GM21619 (cell line): ENCODE data around the gene DDC.
A peak's percentile ranks its signal among the peaks of the same experiment; 100 is the strongest.
"Not testable (repeated sequence)": the region's sequence is repeated elsewhere in the genome, so short reads cannot be mapped to it uniquely, and the experiment has no call there.

ENCODE experiments used
- ATAC-seq: cut with Tn5 transposase; IDR thresholded peaks from one replicate; pipeline ENCODE4 v1.9.1; 2021; ENCODE audit not compliant: unreplicated experiment

DDC gene

DNA sequence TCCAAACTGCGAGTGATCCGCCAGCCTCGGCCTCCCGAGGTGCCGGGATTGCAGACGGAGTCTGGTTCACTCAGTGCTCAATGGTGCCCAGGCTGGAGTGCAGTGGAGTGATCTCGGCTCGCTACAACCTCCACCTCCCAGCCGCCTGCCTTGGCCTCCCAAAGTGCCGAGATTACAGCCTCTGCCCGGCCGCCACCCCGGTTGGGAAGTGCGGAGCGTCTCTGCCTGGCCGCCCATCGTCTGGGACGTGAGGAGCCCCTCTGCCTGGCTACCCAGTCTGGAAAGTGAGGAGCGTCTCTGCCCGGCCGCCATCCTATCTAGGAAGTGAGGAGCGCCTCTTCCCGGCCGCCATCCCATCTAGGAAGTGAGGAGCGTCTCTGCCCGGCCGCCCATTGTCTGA is 106.0 kb downstream of the DDC start:
- ATAC-seq: not testable (repeated sequence)

GRCh38 chr7:50458651-50459050 is 106.6 kb downstream of the DDC start:
- not testable (repeated sequence) for ATAC-seq

GRCh38 chr7:50456371-50457123 is 108.7 kb downstream of the DDC start:
- ATAC-seq: no peak

DNA sequence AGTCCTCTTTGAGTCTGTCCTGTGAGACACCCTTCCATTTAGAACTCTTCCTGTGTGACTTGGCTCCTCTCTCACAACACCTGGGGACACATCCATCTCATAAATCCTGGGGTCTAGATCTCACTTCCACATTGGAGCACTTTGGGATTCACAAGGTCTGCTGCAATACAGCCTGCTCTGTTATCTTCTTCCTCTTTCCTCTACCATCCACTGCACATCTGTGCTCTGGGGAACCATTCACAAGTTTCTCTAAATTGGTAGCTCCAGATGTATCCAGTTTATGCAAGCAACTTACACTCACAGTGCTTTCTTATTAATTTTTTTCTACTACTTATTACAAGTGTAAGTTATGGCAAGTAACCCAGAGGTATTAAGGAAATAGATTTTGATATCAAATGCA is 109.5 kb downstream of the DDC start:
- ATAC-seq: no peak

DNA sequence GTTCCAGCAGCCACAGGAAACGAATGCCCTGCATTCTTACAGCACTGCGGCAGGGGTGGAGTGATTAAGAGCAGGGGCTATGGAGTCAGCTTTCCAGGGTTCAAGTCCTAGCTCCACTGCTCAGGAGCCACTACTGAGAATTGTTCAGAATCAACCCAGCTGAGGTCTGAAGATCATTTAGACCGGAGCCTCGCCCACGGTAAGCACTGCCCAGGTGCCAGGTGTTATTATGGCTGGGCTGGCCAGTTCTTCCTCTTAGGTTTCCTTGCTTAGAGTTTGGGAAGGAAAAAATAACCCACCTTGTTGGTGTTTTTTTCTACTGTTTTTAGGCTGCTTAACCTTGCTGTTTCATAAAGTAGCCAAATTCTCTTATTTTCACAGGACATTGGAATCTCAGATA is 110.2 kb downstream of the DDC start:
- ATAC-seq: no peak

- ATAC-seq: peak; percentile 15
Observed at GRCh38 chr7:50450590-50451032, 114.6 kb downstream of the DDC start.

DNA sequence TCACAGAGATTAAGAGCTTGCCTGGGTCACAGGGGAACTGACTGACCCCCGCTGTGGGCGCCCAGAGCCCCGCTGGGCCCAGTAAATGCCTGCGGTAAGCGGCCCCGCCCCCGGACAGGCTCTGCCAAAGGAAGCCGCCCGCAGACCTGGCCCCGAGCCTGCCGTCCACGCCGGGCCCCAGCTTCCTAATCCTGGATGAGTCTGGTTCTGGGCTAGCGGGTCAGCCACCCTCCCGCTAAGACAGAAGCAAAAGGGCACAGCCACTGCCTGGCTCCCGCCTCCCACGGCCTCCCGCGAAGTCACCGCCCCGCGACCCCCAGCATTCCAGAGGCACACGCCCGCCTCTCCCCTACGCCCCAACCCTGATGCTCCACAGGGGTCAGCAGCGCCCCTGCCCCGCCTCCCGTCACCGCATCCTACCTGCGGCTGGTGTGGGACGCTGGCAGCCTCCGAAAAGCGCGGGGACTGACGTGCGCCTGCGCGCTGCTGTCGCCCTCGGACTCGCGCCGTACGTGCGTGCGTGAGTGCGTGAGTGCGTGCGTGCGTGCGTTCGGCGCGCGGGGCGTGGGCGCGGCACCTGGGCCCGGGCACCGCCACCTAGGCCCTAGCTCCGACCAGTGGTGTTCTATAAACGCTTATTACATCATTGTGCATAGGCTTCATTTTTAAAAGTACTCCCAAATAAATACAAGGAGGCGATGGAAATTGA is 115.2 kb downstream of the DDC start, which contains the start of gene FIGNL1:
TSS of gene FIGNL1 (minus strand) at position 470 of the 709 bp plus-strand sequence. CDS start 3,063 bp downstream, outside the sequence.
- peak; percentile 80 for ATAC-seq

GRCh38 chr7:50449501-50449880 is 115.7 kb downstream of the DDC start:
- ATAC-seq: no peak

- peak; percentile 28 for ATAC-seq
Observed at GRCh38 chr7:50448823-50449222, 116.4 kb downstream of the DDC start.

GRCh38 chr7:50446542-50446960 is 118.7 kb downstream of the DDC start:
- peak; percentile 26 for ATAC-seq

DNA sequence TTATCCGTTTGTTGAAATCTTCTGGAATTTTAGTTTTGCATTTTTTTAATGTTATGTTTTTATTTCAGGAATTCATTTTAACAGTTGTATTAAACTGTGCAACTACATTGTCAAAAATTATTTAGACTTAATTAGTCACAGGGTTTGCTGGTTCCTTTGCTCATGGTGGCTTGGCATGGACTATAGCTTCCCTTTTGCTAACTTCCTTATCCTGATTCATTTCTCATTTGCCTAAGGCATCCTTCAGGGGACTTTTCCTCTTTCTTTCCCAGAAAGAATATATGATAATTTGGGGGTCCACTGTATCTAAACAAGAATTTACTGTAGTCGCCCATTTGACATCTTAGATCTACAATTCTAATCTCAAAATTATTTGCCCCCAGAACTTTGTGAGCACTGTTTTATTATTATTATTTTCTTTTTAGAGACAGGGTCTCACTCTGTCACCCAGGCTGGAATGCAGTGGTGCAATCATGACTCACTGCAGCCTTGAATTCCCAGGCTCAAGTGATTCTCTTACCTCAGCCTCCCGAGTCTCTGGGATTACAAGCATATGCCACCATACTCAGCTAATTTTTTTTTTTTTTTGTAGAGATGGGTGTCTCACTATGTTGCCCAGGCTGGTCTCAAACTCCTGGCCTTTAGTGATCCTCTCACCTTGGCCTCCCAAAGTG is 128.9 kb downstream of the DDC start:
- ATAC-seq: no peak

GRCh38 chr7:50431722-50432305 is 133.4 kb downstream of the DDC start:
- no peak for ATAC-seq

- no peak for ATAC-seq
Observed at GRCh38 chr7:50431316-50431715, 133.9 kb downstream of the DDC start.

DNA sequence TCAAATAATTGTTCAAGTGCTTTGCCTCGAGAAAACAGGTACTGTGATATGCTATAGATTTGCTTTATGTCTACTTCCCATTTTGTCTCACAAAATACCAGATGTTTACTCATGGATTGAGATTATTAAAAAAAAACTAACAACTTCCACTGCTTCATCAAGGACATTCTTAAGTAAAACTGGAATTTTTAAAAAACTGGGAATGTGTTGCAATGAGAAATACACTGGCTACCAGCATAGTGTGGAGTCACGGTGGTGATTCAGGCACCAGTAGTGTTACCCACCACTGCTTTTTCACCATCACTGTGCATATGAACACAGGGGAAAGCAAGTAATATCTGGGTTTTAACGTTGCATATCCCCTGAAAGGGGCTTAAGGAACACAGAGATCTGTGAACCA is 136.3 kb downstream of the DDC start:
- no peak for ATAC-seq

GRCh38 chr7:50427518-50427917 is 137.7 kb downstream of the DDC start:
- no peak for ATAC-seq

DNA sequence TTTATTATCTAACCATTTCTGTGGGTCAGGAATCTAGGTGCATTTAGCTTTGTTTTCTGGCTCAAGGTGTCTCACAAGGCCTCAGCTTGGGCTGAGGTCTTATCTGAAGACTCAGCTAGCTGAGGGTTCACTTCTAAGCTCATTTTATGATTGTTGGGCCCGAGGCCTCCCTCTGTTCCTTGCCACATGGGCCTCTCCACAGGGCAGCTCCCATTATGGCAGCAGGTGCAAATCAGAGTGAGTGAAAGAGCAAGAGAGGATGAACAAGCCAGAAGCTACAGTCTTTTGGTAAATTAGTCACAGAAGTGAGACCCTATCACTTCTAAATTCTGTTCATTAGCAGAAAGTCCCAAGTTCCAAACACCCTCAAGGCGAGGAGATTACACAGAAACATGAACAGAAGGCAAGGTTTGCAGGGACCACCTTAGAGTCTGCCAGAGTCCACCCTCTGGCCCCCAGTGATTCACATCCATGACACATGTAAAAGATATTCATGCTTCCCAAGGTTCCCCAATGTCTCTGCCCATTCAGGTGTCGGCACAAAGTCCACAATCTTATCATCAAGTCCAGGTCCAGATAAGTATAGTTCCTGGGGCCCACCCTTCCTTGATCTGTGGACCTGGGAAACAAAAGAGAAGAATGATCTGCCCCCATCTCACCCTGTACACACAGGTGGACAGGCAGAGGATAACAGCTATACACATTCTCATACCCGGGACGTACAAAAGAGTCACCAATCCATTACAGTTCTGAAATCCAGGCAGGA is 138.7 kb downstream of the DDC start:
- no peak for ATAC-seq

DNA sequence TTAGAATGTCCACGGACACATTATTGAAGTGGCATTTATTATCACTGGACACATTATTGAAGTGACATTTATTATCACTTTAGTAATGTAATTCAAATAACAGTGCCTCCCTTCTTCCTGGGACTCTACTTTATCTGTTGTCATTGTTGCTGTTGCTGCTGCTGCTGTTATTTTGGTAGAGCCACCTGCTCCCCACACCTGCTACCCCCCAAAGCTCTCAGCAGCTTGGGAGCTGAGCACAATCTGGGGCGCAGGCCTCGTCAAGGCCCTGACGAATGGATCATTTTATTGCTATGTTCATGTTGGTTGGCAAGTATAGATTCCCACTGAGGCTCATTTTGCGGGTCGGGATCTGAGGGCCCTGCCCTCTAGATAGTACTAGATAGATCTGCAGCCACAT is 139.9 kb downstream of the DDC start:
- no peak for ATAC-seq

DNA sequence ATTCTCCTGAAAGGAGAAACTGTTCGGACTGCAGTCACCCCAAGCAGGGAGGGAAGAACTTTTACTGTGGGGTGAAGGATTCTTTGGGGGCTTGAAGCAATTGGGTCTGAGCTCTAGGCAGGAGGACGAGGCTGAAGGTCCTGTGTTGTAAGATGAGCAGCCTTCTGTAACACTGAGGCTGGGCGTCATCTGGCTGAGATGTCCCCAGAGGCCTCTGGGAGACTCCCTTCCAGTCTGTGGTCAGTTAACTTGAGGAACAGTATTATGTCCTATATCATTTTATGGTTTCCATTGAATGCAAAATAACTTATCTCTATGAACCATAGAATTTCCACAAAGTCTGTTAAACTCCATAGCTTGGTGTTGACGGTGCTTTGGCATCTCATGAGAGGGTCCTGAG is 141.3 kb downstream of the DDC start:
- ATAC-seq: no peak

GRCh38 chr7:50422858-50423257 is 142.3 kb downstream of the DDC start:
- no peak for ATAC-seq

DNA sequence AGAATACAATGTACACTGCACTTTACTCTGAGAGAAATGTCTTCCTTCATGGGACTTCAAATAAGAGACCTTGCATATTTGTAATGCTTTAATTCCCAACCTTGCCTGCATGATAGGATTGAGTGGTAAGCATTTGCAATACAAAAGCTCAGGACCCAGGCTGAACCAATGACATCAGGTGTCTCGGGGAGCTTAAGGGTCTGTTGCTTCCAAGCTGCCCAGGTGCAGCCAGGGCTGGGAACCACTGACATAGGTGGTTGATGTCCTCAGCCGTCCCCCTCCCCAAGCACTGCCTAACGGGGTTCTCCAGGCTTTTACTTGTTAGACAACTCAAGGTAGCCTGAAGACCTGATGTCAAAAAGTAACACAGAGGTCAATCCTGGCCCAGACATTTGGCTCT is 144.2 kb downstream of the DDC start:
- no peak for ATAC-seq
